ENCODE measurements around the gene PFDN1.

DNA sequence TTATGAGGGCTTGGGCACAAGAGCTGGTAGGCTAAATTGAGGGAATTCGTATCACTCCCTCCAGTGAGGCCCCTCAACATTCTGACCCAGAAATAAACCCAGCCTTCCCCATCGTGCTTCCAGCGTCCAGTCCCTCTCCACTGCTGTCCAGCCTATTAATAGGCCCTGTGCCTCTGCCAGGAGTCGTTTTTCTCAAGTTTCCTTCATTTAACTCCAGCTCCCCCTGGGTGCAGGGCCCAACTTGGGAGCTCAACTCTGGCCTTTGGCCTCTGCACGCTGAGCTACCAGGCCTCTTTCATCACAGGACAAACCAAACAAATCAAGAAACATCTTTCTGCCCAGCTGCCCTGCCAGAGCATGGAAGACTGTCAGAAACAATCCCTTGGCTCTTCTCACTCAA lies 33.5 kb upstream of the PFDN1 start:
- TF ChIP-seq, protein P1, sequence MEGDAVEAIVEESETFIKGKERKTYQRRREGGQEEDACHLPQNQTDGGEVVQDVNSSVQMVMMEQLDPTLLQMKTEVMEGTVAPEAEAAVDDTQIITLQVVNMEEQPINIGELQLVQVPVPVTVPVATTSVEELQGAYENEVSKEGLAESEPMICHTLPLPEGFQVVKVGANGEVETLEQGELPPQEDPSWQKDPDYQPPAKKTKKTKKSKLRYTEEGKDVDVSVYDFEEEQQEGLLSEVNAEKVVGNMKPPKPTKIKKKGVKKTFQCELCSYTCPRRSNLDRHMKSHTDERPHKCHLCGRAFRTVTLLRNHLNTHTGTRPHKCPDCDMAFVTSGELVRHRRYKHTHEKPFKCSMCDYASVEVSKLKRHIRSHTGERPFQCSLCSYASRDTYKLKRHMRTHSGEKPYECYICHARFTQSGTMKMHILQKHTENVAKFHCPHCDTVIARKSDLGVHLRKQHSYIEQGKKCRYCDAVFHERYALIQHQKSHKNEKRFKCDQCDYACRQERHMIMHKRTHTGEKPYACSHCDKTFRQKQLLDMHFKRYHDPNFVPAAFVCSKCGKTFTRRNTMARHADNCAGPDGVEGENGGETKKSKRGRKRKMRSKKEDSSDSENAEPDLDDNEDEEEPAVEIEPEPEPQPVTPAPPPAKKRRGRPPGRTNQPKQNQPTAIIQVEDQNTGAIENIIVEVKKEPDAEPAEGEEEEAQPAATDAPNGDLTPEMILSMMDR (IDR thresholded peaks at IDR 0.05; ENCODE audit: insufficient read depth, low read length): no peak
- no peak for TF ChIP-seq POLR2AphosphoS5 (IDR thresholded peaks at IDR 0.05; ENCODE audit: low read depth)
- TF ChIP-seq, protein P2, sequence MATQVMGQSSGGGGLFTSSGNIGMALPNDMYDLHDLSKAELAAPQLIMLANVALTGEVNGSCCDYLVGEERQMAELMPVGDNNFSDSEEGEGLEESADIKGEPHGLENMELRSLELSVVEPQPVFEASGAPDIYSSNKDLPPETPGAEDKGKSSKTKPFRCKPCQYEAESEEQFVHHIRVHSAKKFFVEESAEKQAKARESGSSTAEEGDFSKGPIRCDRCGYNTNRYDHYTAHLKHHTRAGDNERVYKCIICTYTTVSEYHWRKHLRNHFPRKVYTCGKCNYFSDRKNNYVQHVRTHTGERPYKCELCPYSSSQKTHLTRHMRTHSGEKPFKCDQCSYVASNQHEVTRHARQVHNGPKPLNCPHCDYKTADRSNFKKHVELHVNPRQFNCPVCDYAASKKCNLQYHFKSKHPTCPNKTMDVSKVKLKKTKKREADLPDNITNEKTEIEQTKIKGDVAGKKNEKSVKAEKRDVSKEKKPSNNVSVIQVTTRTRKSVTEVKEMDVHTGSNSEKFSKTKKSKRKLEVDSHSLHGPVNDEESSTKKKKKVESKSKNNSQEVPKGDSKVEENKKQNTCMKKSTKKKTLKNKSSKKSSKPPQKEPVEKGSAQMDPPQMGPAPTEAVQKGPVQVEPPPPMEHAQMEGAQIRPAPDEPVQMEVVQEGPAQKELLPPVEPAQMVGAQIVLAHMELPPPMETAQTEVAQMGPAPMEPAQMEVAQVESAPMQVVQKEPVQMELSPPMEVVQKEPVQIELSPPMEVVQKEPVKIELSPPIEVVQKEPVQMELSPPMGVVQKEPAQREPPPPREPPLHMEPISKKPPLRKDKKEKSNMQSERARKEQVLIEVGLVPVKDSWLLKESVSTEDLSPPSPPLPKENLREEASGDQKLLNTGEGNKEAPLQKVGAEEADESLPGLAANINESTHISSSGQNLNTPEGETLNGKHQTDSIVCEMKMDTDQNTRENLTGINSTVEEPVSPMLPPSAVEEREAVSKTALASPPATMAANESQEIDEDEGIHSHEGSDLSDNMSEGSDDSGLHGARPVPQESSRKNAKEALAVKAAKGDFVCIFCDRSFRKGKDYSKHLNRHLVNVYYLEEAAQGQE (IDR thresholded peaks at IDR 0.05; ENCODE audit: insufficient replicate concordance, low read depth): no peak

Measured in HL-60 (cell line).